HG03342 (cell line): ENCODE data around the gene RB1.
A peak's percentile ranks its signal among the peaks of the same experiment; 100 is the strongest.

ENCODE experiments used
- ATAC-seq: cut with Tn5 transposase; IDR thresholded peaks from one replicate; pipeline ENCODE4 v1.9.1; 2021; ENCODE audit warnings: mild to moderate bottlenecking, moderate library complexity; ENCODE audit not compliant: unreplicated experiment

RB1 gene

GRCh38 chr13:48303359-48304142 lies at the start of gene RB1:
RB1 (plus strand) TSS chr13:48303751; CDS start chr13:48303913, 162 bp downstream.
- ATAC-seq: peak; percentile 71

DNA sequence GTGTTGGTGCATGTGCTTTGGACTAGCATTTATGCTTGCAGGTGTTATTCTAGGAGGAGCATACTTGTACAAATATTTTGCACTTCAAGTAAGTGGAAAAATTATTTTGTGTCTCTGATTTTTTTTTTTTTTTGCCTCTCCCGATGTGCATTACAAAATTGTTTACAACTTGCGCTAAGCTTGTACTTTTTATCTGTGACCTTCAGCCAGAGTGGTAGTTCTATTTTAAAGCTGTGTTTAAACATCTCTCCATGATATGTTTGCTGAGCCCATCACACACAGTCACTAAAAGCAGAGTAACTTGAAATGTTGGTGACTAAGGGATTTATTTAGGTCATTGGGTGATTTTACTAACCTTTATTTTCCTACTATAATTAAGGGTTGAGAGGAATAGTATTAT lies 49.7 kb upstream of the RB1 start:
- no peak for ATAC-seq

DNA sequence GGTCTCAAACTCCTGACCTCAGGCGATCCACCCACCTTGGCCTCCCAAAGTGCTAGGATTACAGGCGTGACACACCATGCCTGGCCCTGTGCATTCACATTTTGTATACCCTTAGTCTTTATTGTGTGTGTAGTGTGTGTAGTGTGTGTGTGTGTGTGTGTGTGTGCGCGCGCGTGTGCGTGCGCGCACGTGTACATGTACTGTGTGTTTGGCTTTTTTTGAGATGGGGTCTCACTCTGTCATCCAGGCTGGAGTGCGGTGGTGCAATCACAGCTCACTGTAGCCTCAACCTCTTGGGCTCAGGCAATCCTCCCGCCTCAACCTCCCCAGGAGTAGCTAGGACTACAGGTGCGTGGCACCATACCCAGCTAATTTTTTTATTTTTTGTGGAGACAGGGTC lies 48.5 kb upstream of the RB1 start:
- ATAC-seq: no peak

DNA sequence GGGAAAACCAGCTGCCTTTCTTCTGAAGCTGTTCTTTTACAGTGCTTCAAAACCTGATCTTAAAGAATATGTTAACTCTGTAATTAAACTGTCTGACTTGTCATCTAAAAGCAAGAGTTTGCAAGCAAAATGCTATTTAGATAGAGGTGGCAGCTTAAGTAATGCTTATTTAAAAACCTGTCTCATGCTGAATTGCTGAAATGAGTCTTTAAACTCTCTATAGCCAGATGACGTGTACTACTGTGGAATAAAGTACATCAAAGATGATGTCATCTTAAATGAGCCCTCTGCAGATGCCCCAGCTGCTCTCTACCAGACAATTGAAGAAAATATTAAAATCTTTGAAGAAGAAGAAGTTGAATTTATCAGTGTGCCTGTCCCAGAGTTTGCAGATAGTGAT lies 47.6 kb upstream of the RB1 start:
- ATAC-seq: no peak

DNA sequence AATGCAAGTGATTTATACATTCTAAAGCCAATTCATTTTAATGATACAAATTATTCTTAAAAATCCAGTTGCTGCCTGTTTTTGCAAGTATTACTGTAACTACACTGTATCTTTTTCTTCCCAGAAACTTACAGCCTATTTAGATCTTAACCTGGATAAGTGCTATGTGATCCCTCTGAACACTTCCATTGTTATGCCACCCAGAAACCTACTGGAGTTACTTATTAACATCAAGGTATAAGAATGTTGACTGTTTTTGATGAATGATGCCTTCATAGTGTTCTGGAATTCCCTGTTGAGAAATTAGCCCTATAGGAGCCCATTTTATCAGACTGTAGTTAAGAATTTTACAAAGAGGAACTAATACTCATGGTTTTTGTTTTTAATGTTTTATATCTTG lies 45.5 kb upstream of the RB1 start:
- ATAC-seq: no peak

DNA sequence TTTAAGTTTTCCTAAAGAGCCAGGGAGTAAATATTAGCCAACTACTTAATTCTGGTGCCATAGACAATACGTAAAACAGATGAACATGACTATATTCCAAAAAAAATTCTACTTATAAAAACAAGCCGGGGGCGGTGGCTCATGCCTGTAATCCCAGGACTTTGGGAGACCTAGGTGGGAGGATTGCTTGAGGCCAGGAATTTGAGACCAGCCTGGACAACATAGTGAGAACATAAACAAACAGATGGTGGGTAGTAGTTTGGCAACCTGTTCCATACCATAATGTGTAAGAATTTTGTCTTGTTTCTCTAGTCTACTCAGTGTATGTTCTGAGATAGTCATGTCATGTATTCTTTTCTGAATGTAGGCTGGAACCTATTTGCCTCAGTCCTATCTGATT lies 45.1 kb upstream of the RB1 start:
- ATAC-seq: no peak

DNA sequence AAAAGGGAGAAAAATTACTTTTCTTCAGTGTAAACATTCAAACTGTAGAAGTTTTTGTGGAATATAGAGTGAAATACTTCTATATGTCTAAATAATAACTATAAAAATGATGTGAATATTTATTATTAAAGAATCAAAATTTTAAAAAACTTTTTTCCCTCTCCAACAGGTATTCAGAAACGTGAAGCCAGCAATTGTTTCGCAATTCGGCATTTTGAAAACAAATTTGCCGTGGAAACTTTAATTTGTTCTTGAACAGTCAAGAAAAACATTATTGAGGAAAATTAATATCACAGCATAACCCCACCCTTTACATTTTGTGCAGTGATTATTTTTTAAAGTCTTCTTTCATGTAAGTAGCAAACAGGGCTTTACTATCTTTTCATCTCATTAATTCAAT lies 42.6 kb upstream of the RB1 start:
- no peak for ATAC-seq

GRCh38 chr13:48263196-48263595 lies 40.4 kb upstream of the RB1 start:
- ATAC-seq: no peak

DNA sequence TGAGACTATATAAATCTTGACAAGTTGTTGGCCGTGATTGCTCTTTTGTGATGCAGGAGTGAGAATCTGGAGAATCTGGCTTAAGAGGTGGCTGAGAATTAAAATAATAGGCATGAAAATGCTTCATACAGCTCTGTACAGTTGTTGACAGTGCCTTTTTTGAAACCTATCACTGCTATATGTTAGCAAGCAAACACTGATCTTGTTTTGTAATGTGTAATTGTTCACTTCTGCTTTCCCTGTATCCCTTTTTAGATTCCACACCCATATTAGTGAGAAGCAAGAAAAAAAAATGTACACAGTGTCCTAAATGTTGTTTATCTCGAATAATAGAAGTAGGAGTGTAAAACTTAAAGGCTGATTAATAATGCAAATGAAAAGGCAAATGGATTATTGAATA lies 39.5 kb upstream of the RB1 start:
- ATAC-seq: no peak

DNA sequence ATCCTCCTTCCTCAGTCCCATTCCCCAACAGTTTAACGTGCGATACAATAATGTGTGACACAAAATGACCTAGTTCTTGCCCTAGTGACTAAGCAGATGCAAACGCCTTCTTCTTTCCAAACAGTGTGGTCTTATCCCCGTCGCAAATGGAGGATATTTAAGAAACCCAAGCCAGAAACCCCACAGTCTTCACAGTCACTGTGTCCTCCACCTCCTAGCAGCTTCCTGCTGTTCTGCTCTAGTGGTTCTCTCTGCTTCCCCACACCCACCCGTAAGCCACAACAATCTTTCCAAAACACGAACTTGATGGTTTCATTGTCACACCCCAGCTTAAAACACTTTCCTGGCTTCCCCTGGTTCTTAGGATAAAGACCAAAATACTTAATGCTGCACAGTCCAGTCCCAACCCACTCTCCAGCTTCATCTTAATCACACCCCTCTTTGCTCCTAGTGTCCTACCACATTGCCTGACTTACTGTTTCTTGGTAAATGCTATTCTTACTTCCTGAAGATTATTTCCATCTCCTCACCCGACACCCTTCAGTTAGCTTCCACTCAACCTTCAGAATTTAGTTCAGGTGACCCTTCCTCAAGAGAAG lies 38.2 kb upstream of the RB1 start:
- peak; percentile 79 for ATAC-seq

GRCh38 chr13:48266150-48266549 lies 37.4 kb upstream of the RB1 start:
- ATAC-seq: no peak

DNA sequence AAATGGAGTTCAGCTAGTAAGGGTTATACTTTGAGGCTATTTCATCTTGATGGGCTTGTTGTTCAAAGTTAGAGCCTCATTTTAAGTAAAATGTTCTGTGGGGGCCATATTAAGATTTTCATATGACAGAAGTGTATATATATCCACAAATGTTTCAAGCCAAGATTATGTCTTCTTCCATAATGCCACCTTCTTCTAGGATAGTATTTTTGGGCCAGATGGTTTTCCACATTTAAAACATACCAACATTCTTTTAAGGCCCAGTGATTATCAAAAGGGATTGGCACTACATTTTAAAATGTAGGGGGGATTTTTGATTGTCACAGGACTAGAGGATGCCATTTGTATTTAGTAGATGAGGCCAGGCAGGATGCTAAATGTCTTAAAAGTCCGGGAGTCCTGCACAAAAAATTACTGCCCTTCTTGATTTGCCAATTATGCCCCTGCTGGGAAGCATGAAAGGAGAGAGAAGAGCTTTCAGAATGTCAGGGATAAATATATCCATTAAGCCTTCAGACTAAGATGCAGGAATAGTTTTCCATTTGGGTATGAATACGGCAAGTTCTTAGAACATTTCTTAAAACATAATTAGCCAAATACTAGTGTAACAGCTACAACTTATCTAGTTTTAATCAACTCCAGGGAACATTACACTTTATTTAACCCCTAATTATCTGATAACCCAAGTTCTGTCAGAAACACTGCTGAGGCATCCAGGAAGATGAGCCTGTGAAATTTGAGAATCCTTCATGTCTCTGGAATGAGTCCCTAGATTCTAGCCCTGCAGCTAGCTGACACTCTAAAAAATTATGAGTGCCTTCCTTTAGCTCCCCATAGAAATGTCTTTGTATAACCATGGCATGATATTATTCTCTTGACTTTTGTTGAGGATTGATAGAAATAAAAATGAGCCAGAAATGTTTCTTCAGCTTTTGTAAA lies 36.6 kb upstream of the RB1 start:
- no peak for ATAC-seq

DNA sequence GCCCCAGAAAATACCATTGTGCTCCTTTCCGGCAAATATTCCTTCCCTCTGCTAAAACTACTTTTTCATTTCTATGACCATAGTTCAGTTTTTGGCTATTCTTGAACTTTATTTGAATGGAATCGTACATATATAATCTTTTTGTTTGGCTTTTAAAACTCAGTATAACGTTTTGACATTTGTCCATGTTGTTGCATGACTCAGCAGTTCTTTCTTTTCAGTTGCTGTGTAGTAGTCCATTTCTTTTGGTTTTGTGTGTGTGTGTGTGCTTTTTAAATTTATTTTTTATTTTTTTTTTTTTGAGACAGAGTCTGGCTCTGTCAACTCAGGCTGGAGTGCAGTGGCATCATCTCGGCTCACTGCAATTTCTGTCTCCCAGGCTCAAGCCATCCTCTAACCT lies 35.5 kb upstream of the RB1 start:
- no peak for ATAC-seq

GRCh38 chr13:48273346-48273745 lies 30.2 kb upstream of the RB1 start:
- ATAC-seq: no peak

DNA sequence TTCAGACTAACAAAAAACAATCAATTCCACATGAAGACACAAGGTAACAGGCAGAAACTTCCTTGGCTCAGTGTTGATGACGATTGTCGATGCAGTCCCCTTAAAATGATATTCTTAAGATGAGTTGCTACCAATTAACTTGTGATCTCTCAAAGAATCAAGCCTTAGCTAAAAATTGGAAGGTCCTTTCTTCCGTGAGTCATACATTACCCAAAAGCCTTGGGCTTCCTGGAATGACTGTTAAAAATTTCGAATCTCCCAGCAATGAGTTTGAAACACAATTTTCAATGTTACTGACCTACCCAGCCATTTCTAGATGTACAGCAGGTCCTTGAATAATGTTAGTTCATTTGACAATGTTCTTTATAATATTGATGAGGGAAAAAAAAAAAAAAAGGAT lies 28.0 kb upstream of the RB1 start:
- ATAC-seq: no peak

GRCh38 chr13:48278806-48279205 lies 24.7 kb upstream of the RB1 start:
- ATAC-seq: no peak

GRCh38 chr13:48281556-48281955 lies 22.0 kb upstream of the RB1 start:
- ATAC-seq: no peak

DNA sequence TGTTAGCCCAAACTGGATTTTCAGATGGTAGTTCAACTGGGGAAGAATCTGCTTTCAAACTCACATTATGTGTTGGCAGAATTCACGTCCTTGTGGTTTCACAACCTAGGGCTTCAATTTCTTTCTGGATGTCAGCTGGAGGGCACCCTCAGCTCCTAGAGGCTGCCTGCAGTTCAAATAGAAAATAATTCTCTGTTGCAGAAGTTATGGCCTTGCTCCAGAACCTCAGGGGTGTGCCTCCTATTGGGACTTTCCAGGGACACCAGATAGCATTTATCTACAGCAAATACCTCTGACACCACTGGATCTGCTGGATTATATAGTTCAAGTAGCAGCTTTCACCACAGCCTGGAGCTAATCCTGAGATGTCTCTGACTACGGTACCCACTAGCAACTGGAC lies 11.8 kb upstream of the RB1 start:
- ATAC-seq: no peak

GRCh38 chr13:48292650-48293049 lies 10.9 kb upstream of the RB1 start:
- no peak for ATAC-seq

GRCh38 chr13:48294653-48295052 lies 8.9 kb upstream of the RB1 start:
- ATAC-seq: no peak

DNA sequence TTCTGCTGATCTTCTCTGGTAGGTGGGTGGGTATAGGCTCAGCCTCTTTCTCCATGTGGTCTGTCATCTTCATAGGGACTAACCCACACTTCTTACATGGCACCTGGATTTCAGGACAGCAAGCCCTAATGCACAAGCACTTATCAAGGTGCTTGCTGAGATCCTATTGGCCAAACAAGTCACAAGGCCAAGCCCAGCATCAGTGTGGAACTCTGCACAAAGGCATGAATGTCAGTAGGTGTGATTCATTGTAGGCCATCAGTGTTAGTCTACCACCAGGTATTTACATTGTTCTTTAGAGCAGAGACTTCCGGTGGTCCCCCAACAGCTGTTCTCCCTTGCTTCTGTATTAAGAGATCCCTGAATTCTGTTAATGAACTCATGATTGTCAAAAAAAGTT lies 8.3 kb upstream of the RB1 start:
- ATAC-seq: no peak

DNA sequence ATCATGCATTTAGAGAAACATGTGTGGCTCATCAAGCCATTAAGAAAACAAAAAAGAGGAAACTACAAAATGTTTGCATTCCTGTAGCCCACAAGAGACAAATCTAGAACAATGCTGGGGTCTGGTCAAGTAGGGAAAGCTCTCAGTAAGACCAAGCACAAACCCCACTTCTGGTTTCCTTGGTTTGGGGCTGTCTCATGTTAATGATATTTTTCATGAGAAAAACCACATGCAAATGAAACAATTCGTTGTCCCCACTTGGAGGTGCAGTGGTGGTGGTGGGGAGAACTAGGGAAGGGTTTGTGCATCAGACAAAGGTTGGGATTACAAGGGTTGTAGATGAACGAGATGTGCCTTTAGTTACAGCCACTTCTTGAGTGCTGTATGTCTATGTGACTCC lies 7.0 kb upstream of the RB1 start:
- no peak for ATAC-seq
